ENCODE results near the gene BNIP5. TPM values are rescaled to one million over a fixed set of nuclear protein-coding genes. Genes with fewer than 3 reads are reported as not detected.

Gene BNIP5
- total and polyA plus RNA-seq, 2 of the 13 experiments (the other 11 are each of a cell fraction or from before 2014, with no cell fraction given), result not detected

- no TSS peak for BruUV-seq (replicated peaks)
- Histone ChIP-seq H4K20me1 (ENCODE audit: insufficient read depth, low read length) (no peaks in the 10 kb centered on the region), H3K9me3 (ENCODE audit: low read length) (no peaks in the 10 kb centered on the region), H3K4me2 (ENCODE audit: low read depth, low read length) (no peak overlapping the region), H3K9ac (ENCODE audit: insufficient read depth, low read depth, low read length) (no peak overlapping the region), H3K4me1 (ENCODE audit: insufficient read depth, low read length) (peaks cover under 1% of the 10 kb centered on the region; the same call in 1 of the 2 replicates), H3K79me2 (ENCODE audit: insufficient read depth, low read length) (no peaks in the 10 kb centered on the region), H3K36me3 (replicated peaks in 1 of 2; ENCODE audit: control insufficient read depth in 1 of 2, insufficient read depth in 2 of 2, low read length in 2 of 2) (no peaks in the 10 kb centered on the region), H2AFZ (ENCODE audit: low read length) (no peak overlapping the region), H3K27me3 (ENCODE audit: control insufficient read depth in 1 of 2, insufficient read depth in 2 of 2, low read length in 2 of 2) (peaks cover under 1 to 6% of the 10 kb centered on the region in 2 experiments; a peak in 4 of 5 replicates), H3K4me3 (replicated peaks in 1 of 3; ENCODE audit: insufficient read depth in 1 of 3, low read depth in 2 of 3, low read length in 3 of 3) (no peak overlapping the region), H3K27ac (ENCODE audit: extremely low read length, insufficient read depth, low read length) (no peak overlapping the region)
- WGBS (ENCODE audit: low lambda C conversion rate), result 15% methylated on average over 19 of the region's 26 CpGs
- ATAC-seq (no peak), FAIRE-seq (no peak), DNase-seq (ENCODE audit: low spot score) (no peak)
- ChIA-PET POLR2A (no interaction called here), CTCF (ENCODE audit: low intra/inter-chr PET ratio, low total read pairs) (no interaction called here)
- TF ChIP-seq CTCF (CRISPR knock-in tag; IDR thresholded peaks at IDR 0.05), result 0 out of 2 replicates have a peak, but pooled peaks have one; percentile 12
- no peak for TF ChIP-seq FUBP1 (CRISPR knock-in tag; IDR thresholded peaks at IDR 0.05; ENCODE audit: borderline replicate concordance)
- in situ Hi-C loops (cut with HindIII; ENCODE audit: extremely low pct_ligation_motif_present, low pct_unique_long_range_greater_than_20kb) (no loop called here), intact Hi-C loops (cut with micrococcal nuclease; ENCODE audit: unreplicated experiment) (no loop called here)
Observed at GRCh38 chr6:36285187-36285671, 51.5 kb downstream of the BNIP5 start.

- no peak overlapping the region for H3K9ac ChIP-seq (ENCODE audit: insufficient read depth, low read depth, low read length)
- no peaks in the 10 kb centered on the region for H3K79me2 ChIP-seq (ENCODE audit: insufficient read depth, low read length)
- H2AFZ ChIP-seq (ENCODE audit: low read length), result no peak overlapping the region
- H3K9me3 ChIP-seq (ENCODE audit: low read length), result no peaks in the 10 kb centered on the region
- ChIA-PET POLR2A (no interaction called here), CTCF (ENCODE audit: low intra/inter-chr PET ratio, low total read pairs) (no interaction called here)
- intact Hi-C loops (cut with micrococcal nuclease; ENCODE audit: unreplicated experiment) (no loop called here), in situ Hi-C loops (cut with HindIII; ENCODE audit: extremely low pct_ligation_motif_present, low pct_unique_long_range_greater_than_20kb) (no loop called here)
- H3K4me1 ChIP-seq (ENCODE audit: insufficient read depth, low read length), result no peaks in the 10 kb centered on the region
- H3K36me3 ChIP-seq (replicated peaks in 1 of 2; ENCODE audit: control insufficient read depth in 1 of 2, insufficient read depth in 2 of 2, low read length in 2 of 2), result no peaks in the 10 kb centered on the region
- no peak for ATAC-seq
- H3K27me3 ChIP-seq (ENCODE audit: control insufficient read depth in 1 of 2, insufficient read depth in 2 of 2, low read length in 2 of 2), result peaks cover 0 to 6% of the 10 kb centered on the region in 2 experiments; a peak in 3 of 5 replicates
- no peaks in the 10 kb centered on the region for H4K20me1 ChIP-seq (ENCODE audit: insufficient read depth, low read length)
- 56% methylated on average over 1 of the region's 1 CpG for WGBS (ENCODE audit: low lambda C conversion rate)
- no peak overlapping the region for H3K4me3 ChIP-seq (replicated peaks in 1 of 3; ENCODE audit: insufficient read depth in 1 of 3, low read depth in 2 of 3, low read length in 3 of 3)
- DNase-seq (ENCODE audit: low spot score), result no peak
- BruUV-seq (replicated peaks), result no TSS peak
- no peak overlapping the region for H3K4me2 ChIP-seq (ENCODE audit: low read depth, low read length)
- no peak overlapping the region for H3K27ac ChIP-seq (ENCODE audit: extremely low read length, insufficient read depth, low read length)
- no peak for FAIRE-seq
- TF ChIP-seq SCMH1 (CRISPR knock-in tag; IDR thresholded peaks at IDR 0.05; ENCODE audit: borderline replicate concordance), result no peak
- no peak for TF ChIP-seq MATR3 (CRISPR knock-in tag; IDR thresholded peaks at IDR 0.05)
- no peak for TF ChIP-seq ZBTB39 (CRISPR knock-in tag; IDR thresholded peaks at IDR 0.05)
- no peak for TF ChIP-seq ZNF180 (CRISPR knock-in tag; IDR thresholded peaks at IDR 0.05; ENCODE audit: borderline replicate concordance, low read depth)
- TF ChIP-seq USF2 (IDR thresholded peaks at IDR 0.05; ENCODE audit: low read depth, low read length), result no peak
- TF ChIP-seq USF2 (CRISPR knock-in tag; IDR thresholded peaks at IDR 0.05; ENCODE audit: borderline replicate concordance), result no peak
- TF ChIP-seq ZNF75D (CRISPR knock-in tag; IDR thresholded peaks at IDR 0.05; ENCODE audit: borderline replicate concordance), result no peak
- no peak for TF ChIP-seq NR1H2 (CRISPR knock-in tag; IDR thresholded peaks at IDR 0.05; ENCODE audit: borderline replicate concordance, low read depth)
Observed at GRCh38 chr6:36284359-36284758, 52.3 kb downstream of the BNIP5 start.

All from HepG2 (cell line).